ENCODE data around the gene BOC. TPM values are rescaled to one million over a fixed set of nuclear protein-coding genes. Genes with fewer than 3 reads are reported as not detected.
A peak's percentile ranks its signal among the peaks of the same experiment; 100 is the strongest.
"Not testable (repeated sequence)": the region's sequence is repeated elsewhere in the genome, so short reads cannot be mapped to it uniquely, and the experiment has no call there.

BOC gene
- polyA plus RNA-seq, 1 experiment = 17.7 TPM

GRCh38 chr3:113166719-113167492, 44.5 kb upstream of the BOC start:
- Histone ChIP-seq H3K4me3 (ENCODE audit: low read depth, low read length) (no peak overlapping the region), H3K36me3 (ENCODE audit: control insufficient read depth, insufficient read depth, low read length) (no peaks in the 10 kb centered on the region), H3K27me3 (ENCODE audit: control insufficient read depth, insufficient read depth, low read length) (no peaks in the 10 kb centered on the region)
- ChIA-PET CTCF (interaction anchor here (0.8 to 0.9 kb wide), 2 partner anchors 21 to 34 kb away, joined by 3 read pairs; no protein-coding TSS in a partner anchor), POLR2A (no interaction called here)
- peak; percentile 78 for DNase-seq (ENCODE audit: low read depth)
- TF ChIP-seq, protein P1, sequence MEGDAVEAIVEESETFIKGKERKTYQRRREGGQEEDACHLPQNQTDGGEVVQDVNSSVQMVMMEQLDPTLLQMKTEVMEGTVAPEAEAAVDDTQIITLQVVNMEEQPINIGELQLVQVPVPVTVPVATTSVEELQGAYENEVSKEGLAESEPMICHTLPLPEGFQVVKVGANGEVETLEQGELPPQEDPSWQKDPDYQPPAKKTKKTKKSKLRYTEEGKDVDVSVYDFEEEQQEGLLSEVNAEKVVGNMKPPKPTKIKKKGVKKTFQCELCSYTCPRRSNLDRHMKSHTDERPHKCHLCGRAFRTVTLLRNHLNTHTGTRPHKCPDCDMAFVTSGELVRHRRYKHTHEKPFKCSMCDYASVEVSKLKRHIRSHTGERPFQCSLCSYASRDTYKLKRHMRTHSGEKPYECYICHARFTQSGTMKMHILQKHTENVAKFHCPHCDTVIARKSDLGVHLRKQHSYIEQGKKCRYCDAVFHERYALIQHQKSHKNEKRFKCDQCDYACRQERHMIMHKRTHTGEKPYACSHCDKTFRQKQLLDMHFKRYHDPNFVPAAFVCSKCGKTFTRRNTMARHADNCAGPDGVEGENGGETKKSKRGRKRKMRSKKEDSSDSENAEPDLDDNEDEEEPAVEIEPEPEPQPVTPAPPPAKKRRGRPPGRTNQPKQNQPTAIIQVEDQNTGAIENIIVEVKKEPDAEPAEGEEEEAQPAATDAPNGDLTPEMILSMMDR (IDR thresholded peaks at IDR 0.05; ENCODE audit: insufficient read depth, low read depth, low read length) = no peak

DNA sequence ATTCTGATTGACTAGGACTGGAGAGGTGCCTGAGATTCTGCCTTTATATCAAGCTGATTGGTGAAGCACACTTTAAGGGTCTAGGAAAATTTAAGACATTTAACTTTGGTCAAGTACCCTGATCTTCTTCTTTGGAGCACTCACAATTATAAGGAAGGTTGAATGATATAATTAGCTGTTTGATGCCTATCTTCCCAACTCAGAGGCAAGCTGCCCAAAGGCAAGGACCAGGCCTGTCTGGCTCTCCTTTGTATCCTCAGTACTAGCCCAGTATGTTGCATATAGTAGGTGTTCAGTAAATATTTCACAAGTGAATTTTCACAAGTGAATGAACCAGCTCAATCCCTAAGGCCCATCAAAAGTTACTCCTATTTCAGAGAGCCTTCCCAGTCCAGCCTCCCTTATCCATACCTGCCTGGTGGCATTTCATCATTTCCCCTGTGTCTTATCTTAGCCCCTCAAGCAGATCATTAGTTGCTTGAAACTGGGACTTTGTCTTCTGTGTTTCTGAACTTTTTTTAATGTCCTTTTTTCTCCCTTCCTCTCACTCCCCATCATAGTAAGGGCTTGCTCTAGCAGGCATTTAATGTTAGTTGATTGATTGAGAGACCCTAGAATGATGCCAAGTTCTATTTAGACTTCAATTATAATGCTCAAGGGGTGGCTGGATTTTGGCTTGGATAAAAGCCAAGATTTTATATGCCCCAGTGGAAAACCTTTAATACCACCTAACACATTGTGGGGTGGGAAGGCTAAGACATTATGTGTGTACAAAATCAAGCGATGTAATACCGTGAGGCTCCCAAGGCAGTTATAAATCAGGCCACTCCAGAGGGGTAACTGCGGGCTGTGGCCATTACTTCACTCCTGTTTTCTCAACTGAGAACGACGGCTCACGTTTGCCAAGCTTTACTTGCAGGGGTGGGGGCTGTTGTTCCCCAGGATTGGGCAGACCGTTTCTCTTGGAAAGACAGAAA, 43.2 kb upstream of the BOC start:
- Histone ChIP-seq H3K27me3 (ENCODE audit: control insufficient read depth, insufficient read depth, low read length) (no peaks in the 10 kb centered on the region), H3K4me3 (ENCODE audit: low read depth, low read length) (no peak overlapping the region), H3K36me3 (ENCODE audit: control insufficient read depth, insufficient read depth, low read length) (no peaks in the 10 kb centered on the region)
- TF ChIP-seq, protein P1 (IDR thresholded peaks at IDR 0.05; ENCODE audit: insufficient read depth, low read depth, low read length) = no peak
- ChIA-PET POLR2A (no interaction called here), CTCF (interaction anchor here (0.8 kb wide), 1 partner anchor 20 kb away, joined by 3 read pairs; no protein-coding TSS in a partner anchor)
- no peak for DNase-seq (ENCODE audit: low read depth)

DNA sequence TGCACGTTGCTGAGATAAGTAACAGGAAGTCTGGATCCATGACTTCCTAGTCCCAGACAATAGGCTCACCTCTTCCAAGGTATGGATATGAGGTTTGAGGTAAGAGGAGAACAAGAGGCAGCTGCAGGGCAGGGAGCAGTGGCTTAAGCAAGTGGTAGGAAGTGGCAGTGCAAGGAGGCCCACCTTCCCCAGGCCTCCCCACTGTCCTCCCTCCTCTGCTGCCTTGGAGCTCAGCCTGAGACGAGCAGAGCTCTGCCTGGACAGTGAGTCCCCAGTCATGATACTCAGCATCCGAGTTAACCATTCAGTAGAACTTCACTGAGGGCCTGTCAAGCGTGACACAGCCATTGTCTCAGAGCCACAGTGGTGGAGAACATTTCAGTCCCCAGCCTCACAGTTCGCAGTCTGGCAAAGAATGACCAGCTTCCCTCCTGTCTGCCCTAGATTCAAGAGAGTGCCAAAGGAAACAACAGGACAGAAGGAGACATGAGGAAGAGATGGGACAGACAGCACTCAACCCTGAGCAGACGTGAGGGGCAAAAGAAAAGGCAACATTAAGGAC, 41.4 kb upstream of the BOC start:
- ChIA-PET CTCF (interaction anchor here (0.9 to 1.1 kb wide), 2 partner anchors 89 to 104 kb away, joined by 3 read pairs; no protein-coding TSS in a partner anchor), POLR2A (no interaction called here)
- TF ChIP-seq, protein P1 (IDR thresholded peaks at IDR 0.05; ENCODE audit: insufficient read depth, low read depth, low read length) = no peak
- H3K27me3 ChIP-seq (ENCODE audit: control insufficient read depth, insufficient read depth, low read length) = no peaks in the 10 kb centered on the region
- DNase-seq (ENCODE audit: low read depth) = no peak
- H3K36me3 ChIP-seq (ENCODE audit: control insufficient read depth, insufficient read depth, low read length) = no peaks in the 10 kb centered on the region
- no peak overlapping the region for H3K4me3 ChIP-seq (ENCODE audit: low read depth, low read length)

DNA sequence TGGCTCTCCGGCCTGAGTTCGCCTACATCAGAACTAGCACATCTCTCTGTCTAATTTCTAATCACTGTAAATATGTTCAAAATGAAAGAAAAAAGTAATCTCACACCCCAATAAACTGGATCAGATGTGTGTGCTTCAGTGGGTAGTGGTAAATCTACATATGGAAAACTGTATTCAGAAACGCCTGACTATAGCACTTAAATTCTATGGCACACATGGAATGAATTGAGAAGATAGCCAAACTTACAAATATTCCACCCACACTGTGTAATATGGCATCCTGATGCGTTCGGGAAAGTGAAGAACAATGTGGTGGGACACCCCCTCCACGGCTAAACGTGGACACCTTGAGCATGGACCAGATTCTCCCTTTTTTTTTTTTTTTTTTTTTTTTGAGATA, 40.6 kb upstream of the BOC start:
- H3K4me3 ChIP-seq (ENCODE audit: low read depth, low read length) = no peak overlapping the region
- TF ChIP-seq, protein P1 (IDR thresholded peaks at IDR 0.05; ENCODE audit: insufficient read depth, low read depth, low read length) = no peak
- H3K27me3 ChIP-seq (ENCODE audit: control insufficient read depth, insufficient read depth, low read length) = no peaks in the 10 kb centered on the region; the same call in 1 of the 2 replicates
- ChIA-PET POLR2A (no interaction called here), CTCF (interaction anchor here (0.9 kb wide), 1 partner anchor 88 kb away, joined by 3 read pairs; no protein-coding TSS in a partner anchor)
- DNase-seq (ENCODE audit: low read depth) = no peak
- no peaks in the 10 kb centered on the region for H3K36me3 ChIP-seq (ENCODE audit: control insufficient read depth, insufficient read depth, low read length)

DNA sequence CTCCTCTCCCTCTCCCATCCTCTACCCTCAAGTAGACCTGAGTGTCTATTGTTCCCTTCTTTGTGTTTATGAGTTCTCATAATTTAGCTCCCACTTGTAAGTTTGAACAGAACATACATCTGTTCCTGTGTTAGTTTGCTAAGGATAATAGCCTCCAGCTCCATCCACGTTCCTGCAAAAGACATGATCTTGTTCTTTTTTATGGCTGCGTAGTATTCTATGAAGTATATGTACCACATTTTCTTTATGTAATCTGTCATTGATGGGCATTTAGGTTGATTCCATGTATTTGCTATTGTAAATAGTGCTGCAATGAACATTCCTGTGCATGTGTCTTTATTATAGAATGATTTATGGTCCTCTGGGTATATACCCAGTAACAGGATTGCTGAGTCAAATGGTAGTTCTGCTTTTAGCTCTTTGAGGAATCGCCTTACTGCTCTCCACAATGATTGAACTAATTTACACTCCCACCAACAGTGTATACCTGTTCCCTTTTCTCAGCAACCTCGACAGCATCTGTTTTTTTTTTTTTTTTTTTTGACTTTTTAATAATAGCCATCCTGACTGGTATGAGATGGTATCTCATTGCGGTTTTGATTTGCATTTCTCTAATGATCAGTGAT, 39.6 kb upstream of the BOC start:
- H3K36me3 ChIP-seq (ENCODE audit: control insufficient read depth, insufficient read depth, low read length); H3K4me3 ChIP-seq (ENCODE audit: low read depth, low read length); DNase-seq (ENCODE audit: low read depth); POLR2A ChIA-PET; CTCF ChIA-PET; H3K27me3 ChIP-seq (ENCODE audit: control insufficient read depth, insufficient read depth, low read length): not testable (repeated sequence)
